AG08395 (cell line): ENCODE results near the gene FMNL3.
"Not testable (repeated sequence)": the region's sequence is repeated elsewhere in the genome, so short reads cannot be mapped to it uniquely, and the experiment has no call there.

ENCODE experiments used
- DNase-seq: peaks from one replicate; pipeline ENCODE4 v3.0.0; 2012; ENCODE audit warnings: mixed read lengths, low spot score

The FMNL3 gene

GRCh38 chr12:49707128-49707811 lies at the start of gene FMNL3:
FMNL3 (minus strand) TSS chr12:49707405; CDS start chr12:49707180, 225 bp downstream.
- DNase-seq: peak; percentile 99

- DNase-seq: no peak
Observed at GRCh38 chr12:49750996-49751393, 43.8 kb upstream of the FMNL3 start.

GRCh38 chr12:49750027-49750995 lies 43.1 kb upstream of the FMNL3 start:
- peak; percentile 30 for DNase-seq

DNA sequence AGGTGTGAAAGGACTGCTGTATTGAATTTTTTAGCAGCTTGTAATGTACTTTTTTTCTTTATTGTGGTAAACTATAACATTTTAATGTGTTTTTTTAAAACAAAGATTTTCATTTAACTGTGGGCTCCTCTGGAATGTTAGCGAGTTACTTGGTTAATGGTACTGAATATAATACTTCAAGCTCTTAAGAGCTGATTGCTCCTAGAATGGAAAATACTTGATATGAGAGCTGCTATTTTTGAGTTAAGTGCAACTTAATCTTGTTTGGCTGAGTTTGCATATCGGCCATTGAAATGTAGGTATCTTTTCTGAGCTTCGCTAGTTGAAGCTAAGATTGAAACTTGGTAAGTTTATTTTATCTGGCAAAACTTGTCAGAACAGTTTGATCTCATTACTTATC lies 41.6 kb upstream of the FMNL3 start:
- no peak for DNase-seq

- no peak for DNase-seq
Observed at GRCh38 chr12:49748306-49748705, 41.1 kb upstream of the FMNL3 start.

DNA sequence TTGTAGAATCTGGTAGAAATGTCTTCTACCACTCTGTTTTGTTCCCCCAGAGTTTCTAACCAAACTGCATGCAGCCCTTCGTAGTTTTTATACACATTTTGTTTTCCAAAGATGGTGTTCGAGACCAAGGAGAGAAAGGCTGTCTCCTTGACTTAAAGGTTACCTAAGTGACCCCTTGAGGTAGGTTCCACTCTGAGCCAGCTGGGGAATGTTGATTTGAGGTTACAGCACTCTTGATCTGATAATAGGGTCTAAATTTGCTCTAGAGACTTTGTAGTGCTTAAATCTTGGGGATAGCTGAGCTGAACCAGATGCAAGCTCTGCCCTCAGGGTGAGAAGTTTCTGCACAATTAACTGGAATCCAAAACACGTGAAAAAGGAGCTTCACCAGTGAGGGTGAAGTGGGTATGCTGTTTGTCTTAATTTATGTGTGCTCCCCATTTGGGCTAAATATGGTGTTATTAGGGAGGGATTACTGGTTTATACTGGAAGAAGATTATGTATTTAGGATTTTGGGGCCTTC lies 37.2 kb upstream of the FMNL3 start:
- DNase-seq: no peak

GRCh38 chr12:49741882-49742620 lies 34.8 kb upstream of the FMNL3 start:
- DNase-seq: peak; percentile 86

- peak; percentile 98 for DNase-seq
Observed at GRCh38 chr12:49740930-49741881, 34.0 kb upstream of the FMNL3 start, which contains the start of gene TMBIM6. TMBIM6 (plus strand) TSS chr12:49741557; CDS start chr12:49752494, 10,937 bp downstream.

DNA sequence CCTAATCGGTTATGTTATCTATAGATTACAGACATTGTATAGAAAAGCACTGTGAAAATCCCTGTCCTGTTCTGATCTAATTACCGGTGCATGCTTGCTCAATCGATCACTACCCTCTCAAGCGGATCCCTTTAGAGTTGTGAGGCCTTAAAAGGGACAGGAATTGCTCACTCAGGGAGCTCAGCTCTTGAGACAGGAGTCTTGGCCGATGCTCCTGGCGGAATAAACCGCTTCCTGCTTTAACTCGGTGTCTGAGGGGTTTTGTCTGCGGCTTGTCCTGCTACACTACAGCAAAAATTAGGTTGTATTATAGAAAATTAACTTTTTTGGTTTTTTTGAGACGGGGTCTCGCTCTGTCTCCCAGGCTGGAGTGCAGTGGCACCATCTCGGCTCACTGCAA lies 33.1 kb upstream of the FMNL3 start:
- DNase-seq: not testable (repeated sequence)

DNA sequence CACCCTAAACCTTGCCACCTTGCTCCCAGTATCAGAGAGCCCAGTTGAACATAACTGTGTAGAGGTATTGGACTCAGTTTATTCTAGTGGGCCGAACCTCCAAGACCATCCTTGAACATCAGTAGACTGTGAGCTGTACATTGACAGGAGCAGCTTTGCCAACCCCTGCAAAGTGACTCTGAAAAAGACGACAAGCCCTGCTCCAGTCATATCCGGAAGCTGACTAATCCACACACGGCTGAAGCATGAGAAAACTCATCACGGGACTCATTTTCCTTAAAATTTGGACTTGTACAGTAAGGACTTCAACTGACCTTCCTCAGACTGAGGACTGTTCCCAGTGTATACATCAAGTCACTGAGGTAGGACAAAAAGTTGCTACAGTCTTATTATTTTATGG lies 31.5 kb upstream of the FMNL3 start:
- not testable (repeated sequence) for DNase-seq

DNA sequence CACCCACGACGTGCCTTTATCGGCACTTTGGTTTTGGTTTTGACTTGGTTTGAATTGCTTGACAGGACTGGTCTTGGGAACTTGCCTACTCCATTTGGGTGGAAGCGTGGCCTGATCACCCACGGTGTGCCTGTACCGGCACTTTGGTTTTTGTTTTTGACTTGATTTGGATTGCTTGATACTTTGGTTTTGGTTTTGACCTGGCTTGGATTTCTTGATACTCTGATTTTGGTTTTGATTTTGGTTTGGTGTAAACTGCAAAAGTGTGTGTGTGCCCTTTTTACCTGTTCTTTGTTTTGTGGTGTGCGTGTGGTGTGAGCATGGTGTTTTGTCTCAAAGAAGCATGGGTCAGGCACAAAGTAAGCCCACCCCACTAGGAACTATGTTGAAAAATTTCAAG lies 27.7 kb upstream of the FMNL3 start:
- DNase-seq: not testable (repeated sequence)

DNA sequence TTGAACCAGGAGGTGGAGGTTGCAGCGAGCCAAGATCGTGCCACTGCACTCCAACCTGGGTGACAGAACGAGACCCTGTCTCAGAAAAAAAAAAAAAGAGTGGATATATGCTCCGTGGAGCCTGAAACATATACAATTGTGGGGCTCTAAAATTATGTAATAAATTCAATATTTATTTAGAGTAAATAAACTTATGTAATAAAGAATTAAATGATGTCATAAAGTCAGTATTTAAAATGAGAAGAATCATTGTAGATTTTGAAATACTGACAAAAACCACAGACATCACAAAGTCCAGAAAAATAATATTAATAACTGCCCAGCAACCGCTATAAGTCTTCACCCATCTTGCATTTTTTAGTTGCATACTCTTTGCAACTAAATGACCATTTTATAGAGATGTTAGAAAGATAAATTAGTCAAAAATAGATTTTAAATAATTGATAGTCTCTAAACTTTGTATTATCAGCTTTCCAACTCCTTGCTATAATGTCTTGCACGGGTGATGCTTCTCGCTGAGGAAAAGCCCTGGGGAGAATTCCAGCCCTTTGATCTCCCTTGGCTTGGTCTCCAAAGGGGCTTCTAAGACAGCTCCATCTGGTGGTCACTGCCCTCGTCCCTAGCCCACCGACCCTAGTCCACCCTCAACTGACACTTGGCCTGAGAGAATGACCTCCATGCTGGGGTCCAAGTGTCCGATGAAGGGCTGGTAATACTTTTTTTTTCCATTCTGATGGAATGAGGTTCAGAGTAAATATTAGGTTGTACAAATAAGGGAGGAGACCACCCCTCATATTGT lies 26.2 kb upstream of the FMNL3 start:
- no peak for DNase-seq

DNA sequence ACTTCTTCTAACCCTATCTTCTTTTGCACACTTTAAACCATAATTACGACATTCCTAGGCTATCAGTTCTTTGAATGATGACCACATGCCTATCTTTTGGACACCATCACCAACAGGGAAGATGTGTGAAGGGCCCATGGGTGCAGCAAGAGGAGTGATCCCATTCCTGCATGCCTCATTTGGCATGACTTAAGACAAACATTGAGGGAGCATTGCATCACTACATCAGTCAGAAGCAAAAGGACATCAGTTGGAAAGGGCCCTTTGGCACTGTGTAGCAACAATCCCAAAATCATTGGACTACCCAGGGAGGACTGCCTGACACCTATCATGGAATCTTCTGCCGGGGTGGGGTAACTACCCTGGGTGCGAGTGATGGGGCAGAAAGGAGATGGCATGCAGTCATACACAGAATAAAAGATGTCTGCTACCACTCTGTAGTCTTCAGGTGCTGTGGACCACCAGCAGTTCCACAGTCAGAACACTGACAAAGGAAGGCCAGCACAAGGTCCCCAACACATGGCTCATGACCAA lies 23.4 kb upstream of the FMNL3 start:
- no peak for DNase-seq

DNA sequence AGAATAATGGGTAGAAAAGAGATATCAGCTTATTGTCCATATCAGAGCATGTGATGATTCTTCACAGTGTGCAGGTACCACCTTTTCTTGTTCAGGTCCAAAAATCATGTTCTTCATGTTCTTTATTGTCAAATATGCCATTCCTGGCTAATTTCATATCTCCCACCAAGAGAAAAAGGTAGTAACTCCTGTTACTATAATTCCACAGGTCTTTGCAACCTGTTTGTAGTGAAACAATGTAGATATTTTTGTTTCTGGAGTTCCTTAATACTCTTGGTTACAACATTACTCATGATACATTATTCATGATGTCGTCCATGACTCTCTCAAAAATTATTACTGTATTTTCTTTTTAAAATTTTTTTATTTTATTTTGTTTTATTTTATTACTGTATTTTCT lies 22.8 kb upstream of the FMNL3 start:
- DNase-seq: no peak

DNA sequence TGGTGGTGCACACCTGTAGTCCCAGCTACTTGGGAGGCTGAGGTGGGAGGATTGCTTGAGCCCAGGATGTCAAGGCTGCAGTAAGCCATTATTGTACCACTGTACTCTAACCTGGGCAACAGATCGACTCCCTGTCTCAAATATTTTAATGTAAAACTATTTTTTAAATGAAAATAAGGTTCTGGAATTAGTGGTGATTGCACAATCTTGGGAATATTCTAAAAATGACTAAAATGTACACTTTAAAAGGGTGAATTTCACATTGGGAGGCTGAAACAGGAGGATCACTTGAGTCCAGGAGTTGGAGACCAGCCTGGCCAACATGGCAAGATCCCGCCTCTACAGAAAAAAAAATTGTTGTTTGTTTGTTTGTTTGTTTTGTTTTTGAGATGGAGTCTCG lies 21.2 kb upstream of the FMNL3 start:
- DNase-seq: no peak

DNA sequence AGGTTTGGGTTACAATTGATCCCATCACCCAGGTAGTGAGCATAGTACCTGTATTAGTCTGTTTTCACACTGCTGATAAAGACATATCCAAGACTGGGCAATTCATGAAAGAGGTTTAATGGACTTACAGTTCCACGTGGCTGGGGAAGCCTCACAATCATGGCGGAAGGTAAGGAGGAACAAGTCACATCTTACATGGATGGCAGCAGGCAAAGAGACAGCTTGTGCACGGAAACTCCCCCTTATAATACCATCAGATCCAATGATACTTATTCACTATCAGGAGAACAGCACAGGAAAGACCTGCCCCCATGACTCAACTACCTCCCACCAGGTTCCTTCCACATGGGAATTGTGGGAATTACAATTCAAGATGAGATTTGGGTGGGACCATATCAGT lies 14.2 kb upstream of the FMNL3 start:
- DNase-seq: not testable (repeated sequence)

- no peak for DNase-seq
Observed at GRCh38 chr12:49720214-49720613, 13.0 kb upstream of the FMNL3 start.

DNA sequence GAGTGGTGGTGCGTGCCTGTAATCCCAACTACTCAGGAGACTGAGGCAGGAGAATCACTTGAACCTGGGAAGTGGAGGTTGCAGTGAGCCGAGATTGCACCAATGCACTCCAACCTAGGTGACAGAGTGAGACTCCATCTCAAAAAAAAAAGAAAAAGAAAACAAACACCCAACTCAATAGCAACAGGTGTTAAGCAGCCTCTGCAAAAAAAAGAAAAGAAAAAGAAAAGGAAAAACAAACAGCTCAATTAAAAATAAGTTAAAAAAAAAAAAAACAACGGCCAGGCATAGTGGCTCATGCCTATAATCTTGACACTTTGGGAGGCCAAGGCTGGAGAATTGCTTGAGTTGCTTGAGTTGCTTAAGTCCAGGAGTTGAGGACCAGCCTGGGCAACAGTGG lies 10.6 kb upstream of the FMNL3 start:
- not testable (repeated sequence) for DNase-seq

DNA sequence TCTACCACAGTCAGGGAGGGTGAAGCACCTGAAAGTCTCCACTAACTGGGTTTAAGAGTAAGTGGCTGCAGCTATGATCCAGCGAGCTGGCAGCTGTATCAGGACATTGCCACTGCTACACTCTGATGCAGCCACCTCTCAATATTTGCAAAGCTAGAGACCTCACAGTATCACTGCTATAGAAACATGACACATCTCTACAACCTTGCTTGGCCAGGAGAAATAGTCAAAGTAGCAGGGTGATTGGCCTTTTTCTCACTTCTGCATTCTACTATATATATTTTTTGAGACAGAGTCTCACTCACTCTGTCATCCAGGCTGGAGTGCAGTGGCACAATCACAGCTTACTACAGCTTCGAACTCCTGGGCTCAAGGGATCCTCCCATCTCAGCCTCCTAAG lies 9.3 kb upstream of the FMNL3 start:
- no peak for DNase-seq

- not testable (repeated sequence) for DNase-seq
Observed at GRCh38 chr12:49713952-49714351, 6.7 kb upstream of the FMNL3 start.
